ENCODE results near the gene CEP164.

DNA sequence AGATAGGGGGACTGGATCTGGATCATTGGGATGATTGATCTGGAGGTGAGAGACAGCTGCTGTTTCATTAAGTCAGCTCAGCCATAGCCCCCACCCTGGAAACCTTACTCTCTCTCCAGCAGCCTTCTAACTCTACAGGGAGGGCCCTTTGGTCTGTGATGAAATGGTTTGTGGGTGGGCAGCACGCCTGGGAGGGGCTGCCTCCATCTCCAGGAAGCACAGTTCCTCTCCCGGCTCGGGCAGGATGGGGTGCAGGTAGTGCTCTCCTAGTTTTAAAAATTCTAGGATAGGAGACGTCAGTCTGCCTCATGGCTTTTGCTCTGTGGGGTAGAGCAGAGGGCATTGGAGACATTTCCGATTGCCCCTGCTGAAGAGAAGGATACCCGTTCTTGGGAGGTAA is 89.7 kb downstream of the CEP164 start:
- TF ChIP-seq, protein P1, sequence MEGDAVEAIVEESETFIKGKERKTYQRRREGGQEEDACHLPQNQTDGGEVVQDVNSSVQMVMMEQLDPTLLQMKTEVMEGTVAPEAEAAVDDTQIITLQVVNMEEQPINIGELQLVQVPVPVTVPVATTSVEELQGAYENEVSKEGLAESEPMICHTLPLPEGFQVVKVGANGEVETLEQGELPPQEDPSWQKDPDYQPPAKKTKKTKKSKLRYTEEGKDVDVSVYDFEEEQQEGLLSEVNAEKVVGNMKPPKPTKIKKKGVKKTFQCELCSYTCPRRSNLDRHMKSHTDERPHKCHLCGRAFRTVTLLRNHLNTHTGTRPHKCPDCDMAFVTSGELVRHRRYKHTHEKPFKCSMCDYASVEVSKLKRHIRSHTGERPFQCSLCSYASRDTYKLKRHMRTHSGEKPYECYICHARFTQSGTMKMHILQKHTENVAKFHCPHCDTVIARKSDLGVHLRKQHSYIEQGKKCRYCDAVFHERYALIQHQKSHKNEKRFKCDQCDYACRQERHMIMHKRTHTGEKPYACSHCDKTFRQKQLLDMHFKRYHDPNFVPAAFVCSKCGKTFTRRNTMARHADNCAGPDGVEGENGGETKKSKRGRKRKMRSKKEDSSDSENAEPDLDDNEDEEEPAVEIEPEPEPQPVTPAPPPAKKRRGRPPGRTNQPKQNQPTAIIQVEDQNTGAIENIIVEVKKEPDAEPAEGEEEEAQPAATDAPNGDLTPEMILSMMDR (conservative IDR thresholded peaks at IDR 0.05; ENCODE audit: low read depth, low read length), result no peak
- TF ChIP-seq RAD21 (IDR thresholded peaks at IDR 0.05; ENCODE audit: low read length) (no peak), CEBPB (IDR thresholded peaks at IDR 0.05; ENCODE audit: low read depth, low read length) (no peak), POLR2A (IDR thresholded peaks at IDR 0.05; ENCODE audit: low read depth, low read length) (no peak), MXI1 (IDR thresholded peaks at IDR 0.05; ENCODE audit: borderline replicate concordance, low read depth, low read length) (no peak), MAZ (IDR thresholded peaks at IDR 0.05; ENCODE audit: borderline replicate concordance, low read depth, low read length) (no peak), BHLHE40 (IDR thresholded peaks at IDR 0.05; ENCODE audit: low read depth, low read length) (no peak), FOS (IDR thresholded peaks at IDR 0.05; ENCODE audit: low read depth, low read length) (no peak), NFE2L2 (IDR thresholded peaks at IDR 0.05; ENCODE audit: low read depth, low read length) (no peak), RFX5 (IDR thresholded peaks at IDR 0.05; ENCODE audit: low read depth, low read length) (no peak)
- TF ChIP-seq, protein P2, sequence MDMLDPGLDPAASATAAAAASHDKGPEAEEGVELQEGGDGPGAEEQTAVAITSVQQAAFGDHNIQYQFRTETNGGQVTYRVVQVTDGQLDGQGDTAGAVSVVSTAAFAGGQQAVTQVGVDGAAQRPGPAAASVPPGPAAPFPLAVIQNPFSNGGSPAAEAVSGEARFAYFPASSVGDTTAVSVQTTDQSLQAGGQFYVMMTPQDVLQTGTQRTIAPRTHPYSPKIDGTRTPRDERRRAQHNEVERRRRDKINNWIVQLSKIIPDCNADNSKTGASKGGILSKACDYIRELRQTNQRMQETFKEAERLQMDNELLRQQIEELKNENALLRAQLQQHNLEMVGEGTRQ (IDR thresholded peaks at IDR 0.05; ENCODE audit: low read depth, low read length), result no peak

Data from IMR-90 (cell line).